ENCODE data around the gene SORBS1.

SORBS1 gene

DNA sequence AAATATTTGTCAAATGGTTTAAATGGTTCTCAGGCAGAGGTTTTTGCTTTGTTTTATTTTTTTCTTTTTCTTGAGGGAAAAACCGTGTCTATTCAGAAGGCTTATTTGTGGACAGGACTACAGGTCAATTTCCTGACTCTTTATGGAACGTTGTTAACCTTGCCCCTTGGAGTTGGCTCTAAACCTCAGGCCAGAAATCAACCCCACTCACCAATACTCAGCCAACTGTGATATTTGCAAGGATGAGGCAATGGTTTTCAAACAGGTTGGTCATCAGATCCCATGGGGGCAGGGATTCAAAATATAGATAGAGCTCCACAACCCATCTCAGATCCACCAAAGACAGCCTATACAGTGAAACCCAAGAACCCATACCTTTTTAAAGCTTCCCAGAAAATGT, 280.5 kb downstream of the SORBS1 start:
- no peak overlapping the region for H3K27ac ChIP-seq
- H3K4me2 ChIP-seq, result no peak overlapping the region

DNA sequence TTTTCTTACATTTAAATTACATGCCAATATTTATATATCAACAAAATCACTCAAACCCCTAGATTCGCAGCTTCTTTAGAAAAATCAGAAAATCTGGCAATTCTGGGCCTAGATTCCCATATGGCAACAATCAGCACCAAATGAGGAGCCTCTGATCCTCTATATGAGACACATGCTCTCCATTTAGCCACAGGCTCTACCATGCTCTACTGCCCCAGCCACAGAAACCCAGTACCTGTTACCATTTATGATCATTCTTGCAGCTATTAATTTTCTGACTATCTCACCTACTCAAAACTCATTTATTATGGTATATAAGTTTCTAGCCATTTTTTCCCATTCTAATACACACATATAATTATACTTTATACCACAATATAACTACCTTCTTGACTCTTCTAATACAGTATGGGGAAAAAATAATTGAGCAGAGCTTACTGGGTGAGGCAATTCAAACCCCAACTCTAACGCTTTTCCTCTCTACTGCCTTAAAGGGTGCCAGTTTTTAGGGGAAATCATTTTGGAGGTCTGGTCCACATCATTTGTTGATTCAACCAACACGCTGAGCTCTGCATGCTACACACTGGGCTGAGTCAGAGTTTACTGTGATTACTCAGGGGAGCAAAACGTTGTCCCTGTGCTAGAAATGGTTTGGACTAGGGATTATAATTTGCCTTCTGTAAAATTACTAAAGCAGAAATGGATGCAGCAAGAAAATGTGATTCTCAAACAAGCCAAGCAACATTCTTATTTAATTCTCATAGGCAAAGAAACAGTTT, 281.9 kb downstream of the SORBS1 start:
- Histone ChIP-seq H3K4me1 (ENCODE audit: low read depth, poor library complexity, severe bottlenecking) (peaks cover 6% of the 10 kb centered on the region), H3K36me3 (ENCODE audit: insufficient read depth) (no peaks in the 10 kb centered on the region), H3K9ac (no peak overlapping the region), H3K79me2 (ENCODE audit: insufficient read depth, low read depth) (peaks cover 66% of the 10 kb centered on the region; the same call in 1 of the 2 replicates), H4K20me1 (ENCODE audit: insufficient read depth) (no peaks in the 10 kb centered on the region), H2AFZ (ENCODE audit: low read depth) (no peak overlapping the region), H3K4me2 (no peak overlapping the region), H3K27ac (no peak overlapping the region), H3K27me3 (ENCODE audit: insufficient read depth, low read depth) (no peaks in the 10 kb centered on the region), H3K4me3 (IDR thresholded peaks at IDR 0.05; ENCODE audit: insufficient read depth, low read depth, low read length) (no peak overlapping the region)
- TF ChIP-seq, protein P1, sequence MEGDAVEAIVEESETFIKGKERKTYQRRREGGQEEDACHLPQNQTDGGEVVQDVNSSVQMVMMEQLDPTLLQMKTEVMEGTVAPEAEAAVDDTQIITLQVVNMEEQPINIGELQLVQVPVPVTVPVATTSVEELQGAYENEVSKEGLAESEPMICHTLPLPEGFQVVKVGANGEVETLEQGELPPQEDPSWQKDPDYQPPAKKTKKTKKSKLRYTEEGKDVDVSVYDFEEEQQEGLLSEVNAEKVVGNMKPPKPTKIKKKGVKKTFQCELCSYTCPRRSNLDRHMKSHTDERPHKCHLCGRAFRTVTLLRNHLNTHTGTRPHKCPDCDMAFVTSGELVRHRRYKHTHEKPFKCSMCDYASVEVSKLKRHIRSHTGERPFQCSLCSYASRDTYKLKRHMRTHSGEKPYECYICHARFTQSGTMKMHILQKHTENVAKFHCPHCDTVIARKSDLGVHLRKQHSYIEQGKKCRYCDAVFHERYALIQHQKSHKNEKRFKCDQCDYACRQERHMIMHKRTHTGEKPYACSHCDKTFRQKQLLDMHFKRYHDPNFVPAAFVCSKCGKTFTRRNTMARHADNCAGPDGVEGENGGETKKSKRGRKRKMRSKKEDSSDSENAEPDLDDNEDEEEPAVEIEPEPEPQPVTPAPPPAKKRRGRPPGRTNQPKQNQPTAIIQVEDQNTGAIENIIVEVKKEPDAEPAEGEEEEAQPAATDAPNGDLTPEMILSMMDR (conservative IDR thresholded peaks at IDR 0.05; ENCODE audit: low read depth, low read length), result no peak

More for the DNA sequence above, 280.5 kb downstream of the SORBS1 start:
- H2AFZ ChIP-seq (ENCODE audit: low read depth), result no peak overlapping the region
- peaks cover 52% of the 10 kb centered on the region; the same call in 1 of the 2 replicates for H3K79me2 ChIP-seq (ENCODE audit: insufficient read depth, low read depth)
- no peaks in the 10 kb centered on the region for H4K20me1 ChIP-seq (ENCODE audit: insufficient read depth)
- H3K4me3 ChIP-seq (IDR thresholded peaks at IDR 0.05; ENCODE audit: insufficient read depth, low read depth, low read length), result no peak overlapping the region
- TF ChIP-seq, protein P1 (conservative IDR thresholded peaks at IDR 0.05; ENCODE audit: low read depth, low read length), result no peak
- H3K36me3 ChIP-seq (ENCODE audit: insufficient read depth), result no peaks in the 10 kb centered on the region
- H3K27me3 ChIP-seq (ENCODE audit: insufficient read depth, low read depth), result no peaks in the 10 kb centered on the region
- peaks cover 6% of the 10 kb centered on the region for H3K4me1 ChIP-seq (ENCODE audit: low read depth, poor library complexity, severe bottlenecking)
- H3K9ac ChIP-seq, result no peak overlapping the region

DNA sequence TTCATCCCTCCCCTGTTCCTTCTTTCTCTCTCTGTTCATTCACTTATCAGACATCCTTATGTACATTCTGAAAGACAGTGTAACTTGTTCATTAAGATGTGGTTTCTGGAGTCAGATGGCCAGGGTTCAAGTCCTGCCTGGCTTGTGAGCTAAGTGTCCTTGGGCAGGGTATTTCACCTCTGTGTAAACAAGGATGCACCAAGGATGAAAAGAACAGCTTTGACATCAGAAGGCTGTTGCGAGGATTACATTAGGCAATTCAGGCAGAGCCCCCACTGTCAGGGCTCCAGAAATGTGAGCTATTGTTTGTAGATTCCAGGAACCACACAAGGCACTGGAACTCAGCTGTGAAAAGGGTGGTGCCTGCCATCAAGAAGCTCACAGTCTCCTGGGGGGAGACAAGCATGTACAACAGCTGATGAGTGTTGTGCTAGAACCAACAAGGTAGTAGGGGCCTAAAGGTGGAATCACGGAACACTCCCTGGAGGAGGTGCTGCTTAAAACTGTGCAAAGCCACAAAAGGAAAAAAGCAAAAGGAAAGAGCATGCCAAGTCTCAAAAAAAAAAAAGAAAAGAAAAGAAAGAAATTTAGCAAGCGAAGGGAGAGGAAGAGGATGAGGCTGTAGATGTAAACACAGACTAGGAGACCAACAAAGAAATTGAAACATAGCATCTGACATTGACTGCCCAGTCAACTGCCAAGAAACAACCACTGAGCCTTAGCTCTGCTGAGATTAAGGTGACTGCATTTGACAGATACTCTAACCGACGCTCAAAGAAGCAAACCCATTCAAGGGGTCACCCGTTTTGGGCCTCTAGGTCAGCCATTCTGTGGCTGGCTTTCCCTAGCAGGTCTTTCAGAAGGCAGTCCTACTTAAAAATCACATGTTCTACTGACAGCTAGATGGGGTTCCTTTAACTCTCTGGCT, 282.8 kb downstream of the SORBS1 start:
- Histone ChIP-seq H3K9ac (no peak overlapping the region), H3K79me2 (ENCODE audit: insufficient read depth, low read depth) (peaks cover 65% of the 10 kb centered on the region; the same call in 1 of the 2 replicates), H3K4me1 (ENCODE audit: low read depth, poor library complexity, severe bottlenecking) (peaks cover 6% of the 10 kb centered on the region), H3K27ac (no peak overlapping the region), H2AFZ (ENCODE audit: low read depth) (no peak overlapping the region), H3K4me3 (IDR thresholded peaks at IDR 0.05; ENCODE audit: insufficient read depth, low read depth, low read length) (no peak overlapping the region), H3K36me3 (ENCODE audit: insufficient read depth) (no peaks in the 10 kb centered on the region), H3K4me2 (no peak overlapping the region), H3K27me3 (ENCODE audit: insufficient read depth, low read depth) (no peaks in the 10 kb centered on the region), H4K20me1 (ENCODE audit: insufficient read depth) (no peaks in the 10 kb centered on the region)
- TF ChIP-seq, protein P1 (conservative IDR thresholded peaks at IDR 0.05; ENCODE audit: low read depth, low read length), result no peak

DNA sequence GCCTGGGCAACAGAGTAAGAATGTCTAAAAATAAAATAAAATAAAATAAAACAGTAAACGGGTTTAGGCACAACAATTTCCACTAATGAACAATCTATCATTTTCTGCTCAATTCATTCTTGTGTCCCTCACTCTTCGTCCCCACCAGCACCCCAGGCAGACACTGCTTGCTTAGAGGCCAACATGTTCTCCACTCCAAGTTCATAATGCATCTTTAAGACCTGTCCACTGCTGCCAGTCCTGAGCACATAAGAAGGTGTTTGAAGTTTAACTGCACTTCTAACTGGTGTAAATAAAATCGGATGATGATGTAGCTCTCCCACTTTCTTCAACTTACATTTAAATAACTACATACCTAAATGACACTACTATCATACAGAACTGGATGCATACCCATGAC, 283.6 kb downstream of the SORBS1 start:
- Histone ChIP-seq H2AFZ (ENCODE audit: low read depth) (no peak overlapping the region), H3K4me3 (IDR thresholded peaks at IDR 0.05; ENCODE audit: insufficient read depth, low read depth, low read length) (no peak overlapping the region), H4K20me1 (ENCODE audit: insufficient read depth) (no peaks in the 10 kb centered on the region), H3K27me3 (ENCODE audit: insufficient read depth, low read depth) (no peaks in the 10 kb centered on the region), H3K27ac (no peak overlapping the region), H3K36me3 (ENCODE audit: insufficient read depth) (no peaks in the 10 kb centered on the region), H3K79me2 (ENCODE audit: insufficient read depth, low read depth) (peaks cover 62% of the 10 kb centered on the region; the same call in 1 of the 2 replicates), H3K9ac (no peak overlapping the region), H3K4me1 (ENCODE audit: low read depth, poor library complexity, severe bottlenecking) (peaks cover 6% of the 10 kb centered on the region), H3K4me2 (no peak overlapping the region)
- TF ChIP-seq, protein P1 (conservative IDR thresholded peaks at IDR 0.05; ENCODE audit: low read depth, low read length), result no peak

Data from KMS-11 (cell line).